Lower leg skin (tissue), 4 donors: ENCODE data around the gene DLX2. TPM values are rescaled to one million over a fixed set of nuclear protein-coding genes. Genes with fewer than 3 reads are reported as not detected.

Source experiments
- DNase-seq, 2 donors: peaks; one replicate each; pipeline ENCODE4 v3.0.0-alpha.2; 2019; ENCODE audit warnings: low spot score in 2 of 2
- H3K4me3 ChIP-seq: fragments of 200-600 bp; sonication (generic); 2 replicates; pipeline ENCODE4 v1.5.1; 2017; ENCODE audit warnings: mild to moderate bottlenecking, low read depth; ENCODE audit not compliant: poor library complexity, severe bottlenecking
- POLR2A ChIP-seq, 2 donors: fragments of 450-650 bp; IDR thresholded peaks; one replicate each; pipeline ENCODE4 v1.6.1; 2016 to 2017; ENCODE audit warnings: antibody characterized with exemption in 2 of 2, mild to moderate bottlenecking in 1 of 2, moderate library complexity in 1 of 2
- WGBS, 2 donors: methylation state at CpG; one replicate each; pipeline ENCODE4 v1.1.5; 2018; 5-methylcytosine and 5-hydroxymethylcytosine counted together
- intact Hi-C: fragments of 100-400 bp; cut with DNase I; formaldehyde crosslinking; loops from one replicate; pipeline ENCODE4 v1.15.0; 2023; ENCODE audit warnings: low total_unique reads
- total RNA-seq, 4 donors: library from RNA; depleted of rRNA; stranded (reverse); fragments of >200 nt; gene quantifications; one replicate each; pipeline ENCODE4 v1.1.0, GENCODE V29; 2016
- TF ChIP-seq, protein P1 (sequence below), 3 donors: fragments of 450-650 bp; IDR thresholded peaks; one replicate each; pipeline ENCODE4 v1.5.1; 2016; ENCODE audit warnings: antibody characterized with exemption in 3 of 3, mild to moderate bottlenecking in 3 of 3, moderate library complexity in 2 of 3

The DLX2 gene
- total RNA-seq, 4 donors from 2014 or later = 0.17 to 0.42 (median 0.19) TPM; not detected in 1

DNA sequence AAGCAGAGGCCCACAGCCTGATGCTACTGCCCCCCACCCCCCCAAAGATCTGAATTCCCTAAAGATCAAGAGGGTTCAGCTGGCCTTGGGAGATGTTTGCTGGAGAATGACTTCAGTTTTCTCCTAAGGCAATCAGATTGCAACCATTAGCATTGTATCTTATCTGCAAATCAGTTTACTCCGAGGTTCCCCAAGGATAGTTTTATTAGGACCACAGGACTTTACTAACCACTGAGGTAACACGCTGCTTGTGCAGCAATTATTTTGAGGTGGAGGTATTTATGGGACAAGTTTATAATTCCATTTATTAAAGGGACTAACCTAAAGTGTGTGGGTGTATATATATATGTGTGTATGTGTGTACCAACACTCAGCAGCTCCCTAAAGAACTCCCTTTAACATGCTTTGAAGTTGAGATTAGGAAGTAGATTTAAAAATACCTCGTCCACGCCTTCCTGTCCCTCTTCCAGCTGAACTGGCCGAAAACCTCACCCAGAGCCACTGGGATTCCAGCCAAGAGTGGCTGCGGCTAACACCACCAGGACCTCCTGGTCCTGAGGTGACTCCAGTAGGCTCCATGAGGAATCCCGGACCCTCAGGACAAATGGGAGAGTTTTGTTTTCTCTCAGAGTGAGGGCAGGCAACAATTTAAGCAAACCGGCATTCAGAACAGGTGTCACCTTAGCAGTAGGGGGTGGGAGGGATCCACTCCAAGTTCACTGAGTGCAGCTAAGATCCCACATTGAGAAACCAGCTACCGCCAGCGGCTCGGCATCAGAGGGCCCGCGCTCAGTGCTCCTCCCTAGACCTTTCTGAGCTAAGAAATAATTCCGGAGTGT, 20.4 kb downstream of the DLX2 start:
- WGBS, 2 donors = 22 to 27% methylated on average over 14 of the region's 14 CpGs
- TF ChIP-seq, protein P1, sequence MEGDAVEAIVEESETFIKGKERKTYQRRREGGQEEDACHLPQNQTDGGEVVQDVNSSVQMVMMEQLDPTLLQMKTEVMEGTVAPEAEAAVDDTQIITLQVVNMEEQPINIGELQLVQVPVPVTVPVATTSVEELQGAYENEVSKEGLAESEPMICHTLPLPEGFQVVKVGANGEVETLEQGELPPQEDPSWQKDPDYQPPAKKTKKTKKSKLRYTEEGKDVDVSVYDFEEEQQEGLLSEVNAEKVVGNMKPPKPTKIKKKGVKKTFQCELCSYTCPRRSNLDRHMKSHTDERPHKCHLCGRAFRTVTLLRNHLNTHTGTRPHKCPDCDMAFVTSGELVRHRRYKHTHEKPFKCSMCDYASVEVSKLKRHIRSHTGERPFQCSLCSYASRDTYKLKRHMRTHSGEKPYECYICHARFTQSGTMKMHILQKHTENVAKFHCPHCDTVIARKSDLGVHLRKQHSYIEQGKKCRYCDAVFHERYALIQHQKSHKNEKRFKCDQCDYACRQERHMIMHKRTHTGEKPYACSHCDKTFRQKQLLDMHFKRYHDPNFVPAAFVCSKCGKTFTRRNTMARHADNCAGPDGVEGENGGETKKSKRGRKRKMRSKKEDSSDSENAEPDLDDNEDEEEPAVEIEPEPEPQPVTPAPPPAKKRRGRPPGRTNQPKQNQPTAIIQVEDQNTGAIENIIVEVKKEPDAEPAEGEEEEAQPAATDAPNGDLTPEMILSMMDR (IDR thresholded peaks at IDR 0.05) = no peak
- intact Hi-C loops = no loop called here
- DNase-seq = peak in 1 of 2 donors; percentile 12
- H3K4me3 ChIP-seq = no peak overlapping the region

DNA sequence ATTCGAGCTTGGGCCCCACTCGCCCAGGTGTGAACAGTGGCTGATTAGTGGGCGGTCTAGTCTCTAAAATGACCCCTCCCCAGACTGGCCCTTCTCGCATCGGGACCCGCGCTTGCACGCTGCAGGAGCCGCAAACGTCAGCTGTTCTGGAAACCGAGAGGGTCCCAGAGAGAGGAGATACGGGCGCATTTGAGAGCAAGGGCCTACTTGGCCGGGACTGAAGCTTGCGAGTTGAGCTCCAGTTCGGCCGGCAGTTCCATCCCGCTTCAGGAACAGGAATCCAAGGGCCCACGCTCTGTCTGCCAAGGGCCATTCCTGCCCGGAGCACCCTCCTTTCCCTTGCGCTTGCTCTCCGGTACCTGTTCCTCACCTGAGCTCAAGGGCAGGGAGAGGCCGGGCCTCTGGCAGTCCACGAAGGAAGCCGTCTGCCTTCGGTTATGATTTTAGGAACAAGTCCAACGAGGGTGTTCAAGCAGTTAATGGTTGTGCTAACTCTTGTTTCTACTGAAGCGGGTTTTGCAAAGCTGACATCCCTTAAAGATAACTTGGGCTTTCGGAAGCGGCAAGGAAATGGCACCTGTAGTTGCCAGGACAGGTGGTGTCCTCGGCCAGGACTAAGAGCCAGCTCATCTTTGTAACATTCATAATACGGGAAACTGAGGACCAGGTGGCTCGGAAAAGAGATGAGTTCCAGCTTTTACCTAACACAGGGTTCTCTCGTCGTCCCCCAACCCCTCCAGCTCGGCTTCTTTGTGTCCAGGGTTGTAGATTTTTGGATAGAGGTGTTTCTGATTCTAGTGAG, 21.3 kb downstream of the DLX2 start:
- WGBS, 2 donors = 24 to 27% methylated on average over 28 to 36 of the region's 36 CpGs
- peak in 1 of 2 donors; percentile 11 for DNase-seq
- no peak overlapping the region for H3K4me3 ChIP-seq
- intact Hi-C loops = no loop called here
- no peak for TF ChIP-seq POLR2A (IDR thresholded peaks at IDR 0.05)
- TF ChIP-seq, protein P1 (IDR thresholded peaks at IDR 0.05) = no peak

DNA sequence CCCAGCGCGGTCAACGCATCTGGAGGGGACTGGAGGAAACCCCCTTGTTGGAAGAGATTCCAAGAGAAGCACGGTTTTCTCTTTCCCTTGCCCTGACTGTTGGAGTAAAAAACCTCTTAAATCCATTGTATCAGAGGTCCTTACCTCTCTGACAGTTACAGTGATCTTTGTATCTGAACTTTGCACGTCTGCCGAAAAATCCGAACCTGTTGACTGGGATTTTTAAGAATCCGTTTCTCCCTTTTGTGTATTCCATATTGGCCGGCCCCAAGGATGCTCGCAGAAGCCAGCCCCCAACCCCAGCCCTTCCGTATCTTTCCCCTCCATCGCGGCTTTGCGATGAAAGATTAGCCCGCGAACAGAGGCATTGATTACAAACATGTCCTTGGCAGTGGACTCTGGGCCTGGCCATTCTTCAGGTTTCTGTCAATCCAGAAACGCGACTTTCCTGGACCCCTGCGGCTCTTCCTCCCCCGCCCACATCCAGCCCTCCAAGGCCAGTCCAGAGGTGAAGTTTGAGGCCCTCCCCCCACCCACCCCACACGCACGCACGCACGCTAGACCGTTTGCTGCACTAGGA, 22.0 kb downstream of the DLX2 start:
- intact Hi-C loops = no loop called here
- no peak overlapping the region for H3K4me3 ChIP-seq
- 47 to 53% methylated on average over 25 of the region's 25 CpGs for WGBS, 2 donors
- DNase-seq = peak in 1 of 2 donors; percentile 9
- no peak for TF ChIP-seq POLR2A (IDR thresholded peaks at IDR 0.05)

DNA sequence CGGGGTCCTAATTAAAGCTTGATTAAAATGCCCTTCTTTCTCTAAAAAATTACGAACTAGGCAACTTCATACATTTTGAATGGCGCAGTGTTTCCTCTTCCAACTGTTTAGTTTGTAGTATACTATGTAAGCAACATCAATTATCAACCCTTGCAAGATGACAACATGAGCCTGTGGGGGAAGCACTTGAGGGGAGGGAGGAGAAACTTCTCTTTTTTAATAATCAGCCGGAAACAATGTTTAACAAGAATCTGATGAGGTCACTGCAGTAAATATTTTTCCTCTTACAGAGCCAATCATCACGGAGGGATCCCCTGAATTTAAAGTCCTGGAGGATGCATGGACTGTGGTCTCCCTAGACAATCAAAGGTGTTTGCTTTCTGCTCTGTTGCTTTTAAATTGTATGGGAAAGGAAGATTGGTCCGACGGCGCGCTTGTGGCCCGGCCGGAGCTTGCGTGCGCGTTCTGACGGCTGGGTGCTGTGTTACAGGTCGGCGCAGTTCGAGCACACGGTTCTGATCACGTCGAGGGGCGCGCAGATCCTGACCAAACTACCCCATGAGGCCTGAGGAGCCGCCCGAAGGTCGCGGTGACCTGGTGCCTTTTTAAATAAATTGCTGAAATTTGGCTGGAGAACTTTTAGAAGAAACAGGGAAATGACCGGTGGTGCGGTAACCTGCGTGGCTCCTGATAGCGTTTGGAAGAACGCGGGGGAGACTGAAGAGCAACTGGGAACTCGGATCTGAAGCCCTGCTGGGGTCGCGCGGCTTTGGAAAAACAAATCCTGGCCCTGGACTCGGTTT, 22.7 kb downstream of the DLX2 start:
- no peak overlapping the region for H3K4me3 ChIP-seq
- intact Hi-C loops = no loop called here
- TF ChIP-seq, protein P1 (IDR thresholded peaks at IDR 0.05) = no peak
- no peak for TF ChIP-seq POLR2A (IDR thresholded peaks at IDR 0.05)
- 64 to 80% methylated on average over 38 of the region's 38 CpGs for WGBS, 2 donors
- DNase-seq = peak in 1 of 2 donors; percentile 4

DNA sequence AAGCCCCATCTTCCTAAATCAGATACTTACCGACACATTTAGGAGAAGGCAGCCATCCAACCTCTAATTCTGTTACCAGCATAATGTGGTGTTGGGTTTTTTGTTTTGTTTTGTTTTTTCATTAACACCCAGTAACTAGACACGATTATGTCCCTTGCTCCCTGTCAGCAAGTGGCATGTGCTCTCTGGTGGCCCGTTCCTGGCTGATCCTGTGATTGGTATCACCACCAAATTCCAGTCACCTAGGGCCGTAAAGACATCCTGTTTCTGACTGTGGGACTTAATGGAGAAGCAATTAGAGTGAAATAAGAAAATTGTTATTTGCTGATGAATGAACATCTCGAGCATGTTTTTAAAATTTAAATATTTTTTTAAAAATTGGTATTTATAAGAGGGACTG, 23.3 kb downstream of the DLX2 start:
- TF ChIP-seq, protein P1 (IDR thresholded peaks at IDR 0.05) = no peak
- no peak for TF ChIP-seq POLR2A (IDR thresholded peaks at IDR 0.05)
- no peak for DNase-seq
- no peak overlapping the region for H3K4me3 ChIP-seq
- intact Hi-C loops = no loop called here
- 92% methylated on average over 5 of the region's 5 CpGs for WGBS, 2 donors
